SK-N-SH (cell line): ENCODE measurements around the gene CLDN14. TPM values are rescaled to one million over a fixed set of nuclear protein-coding genes. Genes with fewer than 3 reads are reported as not detected.

ENCODE experiments used
- CTCF ChIA-PET: fragments of 300-600, 350-600 bp; formaldehyde crosslinking; extraction: SDS; loops from one replicate; lab custom pipeline; 2021; lab: Yijun Ruan, JAX
- POLR2A ChIA-PET: fragments of 350-600 bp; sonication (Branson Sonifier 250); formaldehyde crosslinking; extraction: SDS; loops from one replicate; lab custom pipeline; 2020; ENCODE audit warnings: antibody characterized with exemption, inconsistent platforms; lab: Yijun Ruan, JAX
- DNase-seq: peaks from one replicate; pipeline ENCODE4 v3.0.0; 2012
- H2AFZ ChIP-seq: fragments of 200-600 bp; sonication (generic); 2 replicates; pipeline ENCODE4 v1.8.1; 2016; ENCODE audit warnings: antibody characterized with exemption, mild to moderate bottlenecking, low read depth
- H3F3A ChIP-seq: fragments of 200-600 bp; sonication (generic); replicated peaks from 2 replicates; pipeline ENCODE3; 2016; ENCODE audit warnings: antibody characterized with exemption, mild to moderate bottlenecking; ENCODE audit not compliant: insufficient read depth
- H3K27ac ChIP-seq, 2 experiments: fragments of 200-500 bp in 1 of 2; fragments of 200-600 bp in 1 of 2; sonication (Bioruptor generic) in 1 of 2; sonication (generic), shearing (Covaris generic) in 1 of 2; 2 replicates each; pipeline versions ENCODE4 v1.5.1 to v1.6.1; 2014 to 2016; ENCODE audit warnings: low read depth in 2 of 2, inconsistent platforms in 1 of 2, low read length in 1 of 2, mild to moderate bottlenecking in 1 of 2, mixed read lengths in 1 of 2
- H3K27me3 ChIP-seq: fragments of 200-600 bp; sonication (generic), shearing (Covaris generic); 2 replicates; pipeline ENCODE4 v1.6.1; 2016; ENCODE audit warnings: mixed run types; ENCODE audit not compliant: insufficient read depth
- H3K36me3 ChIP-seq, 2 experiments: fragments of 200-500 bp in 1 of 2; fragments of 200-600 bp in 1 of 2; sonication (Bioruptor generic) in 1 of 2; sonication (generic) in 1 of 2; replicated peaks in 1 of 2; 2 replicates each; pipeline versions ENCODE3 to v1.5.1; 2014 to 2016; ENCODE audit warnings: low read length in 1 of 2, mild to moderate bottlenecking in 1 of 2; ENCODE audit not compliant: insufficient read depth in 2 of 2, control insufficient read depth in 1 of 2
- H3K4me1 ChIP-seq, 2 experiments: fragments of 200-500 bp in 1 of 2; fragments of 200-600 bp in 1 of 2; sonication (Bioruptor generic) in 1 of 2; sonication (generic), shearing (Covaris generic) in 1 of 2; 2 replicates each; pipeline versions ENCODE4 v1.5.1 to v1.6.1; 2014 to 2016; ENCODE audit warnings: low read depth in 1 of 2, low read length in 1 of 2, mixed run types in 1 of 2; ENCODE audit not compliant: insufficient read depth in 2 of 2, control insufficient read depth in 1 of 2
- H3K4me2 ChIP-seq: fragments of 200-600 bp; sonication (generic), shearing (Covaris generic); 2 replicates; pipeline ENCODE4 v1.6.1; 2017; ENCODE audit warnings: mixed run types
- H3K4me3 ChIP-seq, 2 experiments: fragments of 200-500 bp in 1 of 2; fragments of 200-600 bp in 1 of 2; sonication (Bioruptor generic) in 1 of 2; sonication (generic), shearing (Covaris generic) in 1 of 2; 2 replicates each; pipeline versions ENCODE4 v1.5.1 to v1.8.1; 2014 to 2016; ENCODE audit warnings: low read depth in 2 of 2, inconsistent platforms in 1 of 2, low read length in 1 of 2, mild to moderate bottlenecking in 1 of 2, mixed read lengths in 1 of 2, moderate library complexity in 1 of 2
- H3K79me2 ChIP-seq: fragments of 200-600 bp; sonication (generic); 2 replicates; pipeline ENCODE4 v1.8.1; 2017; ENCODE audit warnings: mild to moderate bottlenecking; ENCODE audit not compliant: insufficient read depth
- H3K9ac ChIP-seq: fragments of 200-600 bp; sonication (generic); 2 replicates; pipeline ENCODE4 v1.6.1; 2017; ENCODE audit warnings: mixed run types
- H3K9me2 ChIP-seq: fragments of 200-600 bp; sonication (generic); 2 replicates; pipeline ENCODE4 v1.6.1; 2017; ENCODE audit warnings: mixed run types
- H3K9me3 ChIP-seq: fragments of 200-600 bp; sonication (generic); 2 replicates; pipeline ENCODE4 v1.6.1; 2017; ENCODE audit warnings: mixed run types, mild to moderate bottlenecking, moderate library complexity
- H4K20me1 ChIP-seq: fragments of 200-600 bp; sonication (generic); 2 replicates; pipeline ENCODE4 v1.6.1; 2017; ENCODE audit warnings: mild to moderate bottlenecking, mixed run types; ENCODE audit not compliant: insufficient read depth
- EP300 ChIP-seq, 2 experiments: IDR thresholded peaks; 2 replicates each; pipeline versions ENCODE4 v1.4.0 to v1.6.1; 2012; ENCODE audit warnings: borderline replicate concordance in 1 of 2, low read depth in 1 of 2, low read length in 1 of 2
- EZH2phosphoT487 ChIP-seq: fragments of 200-600 bp; sonication (generic); IDR thresholded peaks from 2 replicates; pipeline ENCODE4 v1.6.1; 2017; ENCODE audit warnings: low read depth, mixed run types, mild to moderate bottlenecking, antibody characterized with exemption, moderate library complexity, borderline replicate concordance
- GABPA ChIP-seq: IDR thresholded peaks from 2 replicates; pipeline ENCODE4 v1.4.0; 2012; ENCODE audit warnings: low read depth, mild to moderate bottlenecking
- GATA2 ChIP-seq: sonication (generic); formaldehyde crosslinking; IDR thresholded peaks from 2 replicates; pipeline ENCODE4 v1.5.0; 2020; ENCODE audit warnings: mild to moderate bottlenecking, missing genetic modification reagents
- MAX ChIP-seq: IDR thresholded peaks from 2 replicates; pipeline ENCODE4 v1.4.0; 2012; ENCODE audit warnings: low read depth
- MEF2A ChIP-seq: IDR thresholded peaks from 2 replicates; pipeline ENCODE4 v1.4.0; 2012; ENCODE audit warnings: low read depth, borderline replicate concordance
- NRF1 ChIP-seq: IDR thresholded peaks from 2 replicates; pipeline ENCODE4 v1.6.1; 2012; ENCODE audit warnings: low read depth, mild to moderate bottlenecking, low read length
- POLR2AphosphoS5 ChIP-seq: IDR thresholded peaks from 2 replicates; pipeline ENCODE4 v1.6.1; 2012; ENCODE audit warnings: low read depth, low read length
- RCOR1 ChIP-seq: fragments of 150-350 bp; IDR thresholded peaks from 2 replicates; pipeline ENCODE4 v1.6.1; 2017; ENCODE audit warnings: antibody characterized with exemption, low read length
- REST ChIP-seq: IDR thresholded peaks from 2 replicates; pipeline ENCODE4 v1.6.1; 2012; ENCODE audit warnings: mild to moderate bottlenecking, low read depth, low read length, moderate library complexity
- RXRA ChIP-seq: IDR thresholded peaks from 2 replicates; pipeline ENCODE4 v1.4.0; 2012; ENCODE audit warnings: low read depth, mild to moderate bottlenecking, borderline replicate concordance
- SIN3A ChIP-seq: IDR thresholded peaks from 2 replicates; pipeline ENCODE4 v1.6.1; 2012; ENCODE audit warnings: low read depth, mild to moderate bottlenecking, low read length, moderate library complexity, borderline replicate concordance
- TAF1 ChIP-seq: IDR thresholded peaks from 2 replicates; pipeline ENCODE4 v1.6.1; 2012; ENCODE audit warnings: low read depth, mild to moderate bottlenecking, low read length, moderate library complexity, borderline replicate concordance
- TCF12 ChIP-seq: IDR thresholded peaks from 2 replicates; pipeline ENCODE4 v1.4.0; 2012
- TEAD4 ChIP-seq: IDR thresholded peaks from 2 replicates; pipeline ENCODE4 v1.4.0; 2012; ENCODE audit warnings: mild to moderate bottlenecking, borderline replicate concordance; ENCODE audit not compliant: insufficient read depth
- USF2 ChIP-seq: fragments of 150-350 bp; IDR thresholded peaks from 2 replicates; pipeline ENCODE4 v1.6.1; 2017; ENCODE audit warnings: antibody characterized with exemption, low read length, low read depth, borderline replicate concordance
- ZBTB33 ChIP-seq: IDR thresholded peaks from 2 replicates; pipeline ENCODE4 v1.4.0; 2012; ENCODE audit warnings: low read depth, borderline replicate concordance
- WGBS: methylation state at CpG from one replicate; pipeline ENCODE4 v1.1.6; 2017; ENCODE audit warnings: low lambda C conversion rate; 5-methylcytosine and 5-hydroxymethylcytosine counted together
- polyA plus RNA-seq, 3 experiments: library from polyadenylated mRNA; depleted of rRNA; stranded (reverse); fragments of >200 nt; gene quantifications; 2 replicates each; pipeline ENCODE4 v1.2.3, GENCODE V29; 2012

The CLDN14 gene
- polyA plus RNA-seq, 1 of the 3 experiments (the other 2 are of a cell fraction): not detected

- no peak for DNase-seq
- Histone ChIP-seq H3K27ac (no peak overlapping the region), H3K4me1 (no peaks in the 10 kb centered on the region), H2AFZ (no peak overlapping the region), H3K9me2 (no peaks in the 10 kb centered on the region), H3K27me3 (no peaks in the 10 kb centered on the region), H3K4me2 (no peak overlapping the region), H3K79me2 (no peaks in the 10 kb centered on the region), H3K9ac (no peak overlapping the region), H3F3A (no peaks in the 10 kb centered on the region), H3K9me3 (no peaks in the 10 kb centered on the region), H3K36me3 (peaks cover 0 to 6% of the 10 kb centered on the region in 2 experiments), H4K20me1 (no peaks in the 10 kb centered on the region), H3K4me3 (no peak overlapping the region)
- 92% methylated on average over 10 of the region's 10 CpGs for WGBS
- ChIA-PET POLR2A (no interaction called here), CTCF (no interaction called here)
- TF ChIP-seq RXRA: no peak
- no peak for TF ChIP-seq TCF12
- no peak for TF ChIP-seq MAX
- no peak for TF ChIP-seq GATA2 (CRISPR knock-in tag)
- no peak for TF ChIP-seq SIN3A
- no peak for TF ChIP-seq EZH2phosphoT487
- TF ChIP-seq POLR2AphosphoS5: no peak
- no peak for TF ChIP-seq REST
- TF ChIP-seq TEAD4: no peak
- TF ChIP-seq EP300 (IDR thresholded peaks at IDR 0.05; ENCODE audit: borderline replicate concordance in 1 of 2, low read depth in 1 of 2, low read length in 1 of 2): no peak
- no peak for TF ChIP-seq USF2
- TF ChIP-seq GABPA: no peak
- no peak for TF ChIP-seq RCOR1
Measured at GRCh38 chr21:36470294-36470693, 9.6 kb downstream of the CLDN14 start.

GRCh38 chr21:36466061-36466511 lies 13.8 kb downstream of the CLDN14 start:
- TF ChIP-seq RCOR1 (no peak), ZBTB33 (no peak), MEF2A (no peak), TCF12 (no peak), RXRA (no peak), NRF1 (no peak), TAF1 (no peak)
- H3F3A ChIP-seq: no peaks in the 10 kb centered on the region
- no peak overlapping the region for H3K27ac ChIP-seq
- no peak overlapping the region for H2AFZ ChIP-seq
- CTCF ChIA-PET: no interaction called here
- H3K4me3 ChIP-seq: no peak overlapping the region
- WGBS: 73% methylated on average over 8 of the region's 8 CpGs
- no peak overlapping the region for H3K4me2 ChIP-seq
- no peak overlapping the region for H3K9ac ChIP-seq
- H3K79me2 ChIP-seq: no peaks in the 10 kb centered on the region
- POLR2A ChIA-PET: no interaction called here
- no peaks in the 10 kb centered on the region for H3K9me2 ChIP-seq
- peaks cover 0 to 4% of the 10 kb centered on the region in 2 experiments for H3K36me3 ChIP-seq
- no peaks in the 10 kb centered on the region for H3K27me3 ChIP-seq
- no peaks in the 10 kb centered on the region for H3K4me1 ChIP-seq
- no peaks in the 10 kb centered on the region for H3K9me3 ChIP-seq
- no peaks in the 10 kb centered on the region for H4K20me1 ChIP-seq
- DNase-seq: no peak
